NCI-H1436 treated with DMSO at 0.1 percent for 48 hours (cell line): ENCODE data around the gene FBXL7.

Source experiments
- DNase-seq: peaks from one replicate; lab custom pipeline; 2025; lab: John Stamatoyannopoulos, UW

The FBXL7 gene

DNA sequence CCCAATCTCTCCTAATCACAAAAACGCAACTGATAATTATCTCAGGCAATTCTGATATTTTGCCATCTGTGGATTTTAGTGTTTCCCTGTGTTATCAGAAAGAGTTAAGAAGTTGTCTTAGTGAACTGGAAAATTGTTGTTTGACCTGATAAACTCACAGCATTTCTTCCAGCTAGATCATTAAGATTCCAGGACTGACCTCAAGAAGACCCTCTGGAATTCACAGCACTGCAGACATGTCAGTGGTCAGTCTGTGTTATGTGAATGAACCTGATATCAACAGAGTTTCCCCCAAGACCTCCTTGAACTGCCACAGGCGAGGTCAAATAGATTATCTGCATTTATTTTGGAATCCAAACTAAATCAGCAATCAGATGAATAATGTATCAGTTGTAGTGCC is 174.7 kb downstream of the FBXL7 start:
- no peak for DNase-seq

DNA sequence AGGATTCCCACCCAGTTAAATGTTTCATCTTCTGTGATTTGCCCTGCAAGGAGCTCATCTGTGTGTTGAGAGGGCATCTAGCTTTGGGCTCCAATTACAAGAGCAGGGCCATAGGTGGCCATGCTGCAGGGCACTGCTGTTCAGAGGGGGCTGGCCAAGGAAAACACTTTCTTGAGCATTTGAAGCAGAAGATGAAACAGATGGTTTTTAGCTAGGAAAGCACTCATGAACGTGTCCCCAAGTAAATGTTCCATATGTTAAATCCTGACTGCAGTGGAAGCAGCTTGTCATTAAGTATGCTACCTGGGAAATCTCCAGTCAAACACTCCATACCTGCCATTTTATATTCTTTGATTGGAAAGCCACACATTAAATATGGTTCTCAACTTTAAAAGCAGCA is 176.6 kb downstream of the FBXL7 start:
- no peak for DNase-seq

DNA sequence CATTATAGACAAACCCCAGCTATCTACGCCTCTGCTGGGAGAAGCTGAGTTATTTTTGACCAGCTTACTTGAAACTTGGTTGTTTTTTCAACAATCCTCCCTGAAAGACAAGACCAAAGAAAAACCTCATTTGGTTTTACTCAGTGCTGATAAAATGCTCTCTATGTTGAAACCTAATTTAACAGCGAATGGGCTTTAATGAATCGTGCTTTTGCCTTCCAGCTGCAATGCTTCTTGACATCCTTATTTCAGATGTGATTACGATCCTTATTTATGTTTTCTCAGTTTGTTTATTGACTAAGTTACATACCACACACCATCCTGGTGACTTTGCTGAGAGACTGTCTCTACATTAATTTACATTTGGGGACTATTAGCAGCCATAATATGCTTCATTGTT is 179.2 kb downstream of the FBXL7 start:
- no peak for DNase-seq

DNA sequence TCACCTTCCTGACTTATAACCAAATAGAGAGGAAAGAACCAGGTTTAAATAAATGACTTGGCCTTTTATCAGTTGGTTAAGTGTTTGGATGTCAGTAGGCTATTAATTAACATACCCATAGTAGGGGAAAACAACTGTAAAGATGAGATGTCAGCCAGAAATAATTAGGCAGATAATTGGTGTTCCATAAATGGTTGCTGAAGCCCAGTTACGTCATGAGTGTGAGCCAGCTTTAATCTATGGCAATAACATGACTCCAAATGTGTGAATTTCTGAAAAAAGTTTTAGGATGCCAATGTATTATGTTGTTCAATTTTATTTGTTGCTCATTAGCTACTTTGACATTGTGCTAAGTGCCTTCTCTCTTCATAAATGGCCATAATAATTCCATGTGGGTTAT is 180.5 kb downstream of the FBXL7 start:
- DNase-seq, result no peak

DNA sequence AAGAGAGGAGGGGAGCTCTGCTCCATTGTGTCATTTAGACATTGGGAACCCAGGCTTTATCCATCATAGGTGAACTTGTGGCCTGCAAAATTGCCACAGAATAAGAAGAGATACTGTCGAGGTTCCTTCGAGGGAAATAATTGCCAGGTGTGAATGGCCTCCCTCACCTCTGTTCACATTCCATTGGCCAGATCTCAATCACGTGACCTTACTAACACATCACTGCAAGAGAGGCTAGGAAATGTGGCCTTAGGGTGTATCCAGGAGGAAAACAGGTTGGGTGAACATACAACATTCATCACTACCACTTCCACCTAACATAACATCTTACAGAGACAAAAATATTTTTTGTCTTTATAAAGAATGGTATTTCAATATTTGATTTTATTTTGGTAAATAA is 182.1 kb downstream of the FBXL7 start:
- DNase-seq, result no peak

DNA sequence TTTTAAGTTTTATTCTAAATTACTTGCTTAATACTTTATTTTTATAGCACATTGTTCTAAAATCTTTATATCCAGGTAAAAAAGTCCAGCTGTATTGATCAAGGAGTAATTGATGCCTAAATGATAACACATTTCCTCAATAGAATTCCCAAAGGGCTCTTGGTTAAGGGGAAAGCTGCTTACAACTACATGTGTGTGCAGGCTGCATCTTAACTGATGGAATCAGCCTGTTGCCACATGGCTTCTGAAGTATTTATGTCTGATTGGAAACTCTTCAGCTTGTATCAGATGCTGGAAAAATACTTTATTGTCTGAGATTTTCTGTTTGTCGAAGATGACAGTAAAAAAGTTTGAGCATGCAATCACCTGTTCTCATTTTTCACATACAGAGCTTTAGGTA is 182.6 kb downstream of the FBXL7 start:
- no peak for DNase-seq

DNA sequence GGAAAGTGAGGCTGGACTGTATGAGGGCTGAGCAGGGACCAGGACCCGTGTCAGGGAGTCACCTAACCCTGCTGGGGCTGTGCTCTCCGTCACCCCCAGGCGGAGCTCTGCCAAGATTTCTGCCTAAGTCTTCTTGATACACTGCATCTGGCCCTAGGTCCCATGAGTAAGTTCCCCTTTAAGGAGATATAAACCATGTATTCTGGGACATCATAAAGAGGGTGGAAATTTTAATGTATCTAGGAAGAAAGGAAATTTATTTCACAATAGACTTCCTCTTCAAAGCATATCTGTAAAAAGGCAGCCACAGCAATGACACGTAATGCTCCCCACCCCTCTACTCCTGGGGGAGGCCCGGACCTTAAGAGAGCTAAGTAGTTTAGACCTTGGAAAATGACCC is 183.4 kb downstream of the FBXL7 start:
- DNase-seq, result no peak

DNA sequence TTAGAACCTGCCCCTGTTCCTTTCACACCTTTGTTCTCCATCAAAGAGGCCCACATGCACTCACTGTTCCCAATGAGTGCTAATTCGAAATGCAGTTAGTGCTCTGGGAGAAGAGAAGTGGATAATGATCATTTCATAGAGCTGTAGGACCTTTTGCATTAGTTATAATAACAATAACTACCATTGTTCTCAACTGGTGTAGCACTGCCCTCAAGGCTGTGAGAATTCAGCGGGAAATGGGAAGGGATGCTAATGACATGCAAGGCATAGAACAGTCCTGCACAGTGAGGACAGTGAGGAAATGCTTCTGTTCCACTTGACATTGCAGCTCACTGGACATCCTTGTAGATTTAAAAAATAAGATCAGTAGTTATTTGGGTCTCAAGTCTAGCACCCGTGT is 187.4 kb downstream of the FBXL7 start:
- no peak for DNase-seq

DNA sequence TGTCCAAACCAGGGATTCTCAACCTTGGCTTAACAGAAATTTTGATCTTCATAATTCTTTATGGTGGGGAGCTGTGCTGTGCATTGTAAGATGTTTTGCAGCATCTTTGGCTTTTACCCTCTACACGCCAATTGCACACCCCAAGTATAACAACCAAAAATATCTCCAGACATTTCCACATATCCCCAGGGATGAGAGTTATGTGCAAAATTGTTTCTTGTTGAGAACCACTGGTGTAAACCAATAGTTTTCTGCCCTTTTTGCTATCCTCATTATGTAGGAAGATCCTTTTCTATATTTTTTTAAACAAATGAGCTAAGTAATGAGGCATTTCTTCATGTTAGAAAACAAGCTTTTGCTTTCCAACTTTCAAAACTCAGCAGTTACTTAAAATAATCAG is 189.9 kb downstream of the FBXL7 start:
- DNase-seq, result no peak

DNA sequence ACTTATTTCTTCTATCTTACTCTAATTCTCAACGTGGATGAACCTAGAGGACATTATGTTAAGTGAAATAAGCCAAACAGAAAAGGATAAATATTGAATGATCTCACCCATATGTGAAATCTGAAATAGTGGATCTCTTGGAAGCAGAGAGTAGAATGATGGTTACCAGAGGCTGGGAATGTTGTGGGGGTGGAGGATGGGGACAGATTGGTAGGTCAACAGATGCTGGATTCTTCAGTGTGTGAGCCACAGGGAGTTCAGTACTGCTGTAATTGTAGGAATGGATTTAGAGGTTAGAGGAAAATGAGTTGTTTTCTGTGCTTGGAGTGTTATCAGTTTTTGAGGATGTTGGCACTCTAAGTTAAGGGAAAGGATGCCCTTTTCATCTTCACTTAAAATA is 190.6 kb downstream of the FBXL7 start:
- no peak for DNase-seq

DNA sequence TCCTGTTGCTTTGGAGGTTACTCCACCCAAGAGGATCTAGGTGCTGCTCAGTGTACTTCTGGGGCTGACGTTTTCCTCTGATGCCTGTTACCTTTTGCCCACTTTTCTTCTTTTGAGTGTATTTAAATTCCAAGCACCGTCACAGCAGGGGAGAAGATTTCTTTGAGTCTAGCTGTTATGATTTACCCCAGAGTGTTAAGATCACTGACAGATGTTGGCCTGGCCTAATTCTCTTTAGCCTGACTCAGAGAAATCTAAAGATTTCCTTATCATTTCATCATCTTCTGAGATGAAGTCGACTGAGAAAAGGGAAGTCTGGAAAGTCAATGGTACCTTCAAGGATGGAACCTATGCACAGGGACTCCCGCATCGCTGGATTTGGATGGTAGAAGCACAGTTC is 191.5 kb downstream of the FBXL7 start:
- no peak for DNase-seq

DNA sequence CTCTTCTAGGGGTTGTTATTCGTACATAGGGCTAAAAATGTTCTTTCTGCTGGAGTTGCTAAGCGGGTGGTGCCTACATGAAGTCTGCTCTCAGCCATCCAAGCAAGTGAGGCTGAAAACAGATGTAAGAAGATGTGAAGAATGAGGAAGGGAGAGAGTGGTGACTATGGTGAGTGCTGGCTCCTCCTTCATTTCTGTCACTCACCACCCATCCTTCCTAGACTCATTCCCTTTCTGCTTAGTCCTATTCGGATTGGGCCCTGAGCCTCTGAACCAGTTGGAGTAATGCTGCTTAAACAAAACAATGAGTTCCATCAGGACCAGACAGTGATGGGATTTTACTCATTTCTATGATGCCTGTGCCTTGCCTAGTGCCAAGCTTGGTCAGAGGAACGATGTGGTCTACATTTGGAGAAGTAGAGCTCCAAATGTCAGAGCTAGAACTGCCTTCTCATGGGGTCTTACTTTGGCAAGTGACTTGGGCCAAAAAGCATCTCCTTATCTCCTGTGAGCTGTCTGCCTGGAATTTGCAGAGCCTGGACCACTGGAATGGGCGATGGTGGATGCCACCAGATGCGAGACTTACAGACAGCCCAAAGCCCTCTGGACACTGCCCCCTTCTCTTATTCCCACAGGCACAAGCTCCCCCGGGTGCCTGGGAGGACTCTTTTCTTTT is 192.9 kb downstream of the FBXL7 start:
- no peak for DNase-seq

DNA sequence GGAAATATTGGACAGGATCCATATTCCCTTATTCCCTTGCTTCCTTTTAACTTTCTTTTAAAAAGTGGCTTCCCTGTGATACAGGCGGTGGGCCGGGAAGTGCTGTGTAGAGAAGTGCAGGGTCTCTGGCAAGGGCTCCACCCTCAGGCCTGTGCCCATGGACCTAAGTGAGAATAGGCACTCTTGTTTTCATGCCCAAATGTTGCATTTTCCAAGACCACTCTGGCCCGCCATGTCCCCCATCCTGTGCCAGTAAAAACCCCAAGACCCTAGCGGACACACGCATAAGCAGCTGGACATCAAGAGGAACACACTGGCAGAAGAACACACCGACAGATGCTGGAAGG is 193.4 kb downstream of the FBXL7 start:
- DNase-seq, result no peak

DNA sequence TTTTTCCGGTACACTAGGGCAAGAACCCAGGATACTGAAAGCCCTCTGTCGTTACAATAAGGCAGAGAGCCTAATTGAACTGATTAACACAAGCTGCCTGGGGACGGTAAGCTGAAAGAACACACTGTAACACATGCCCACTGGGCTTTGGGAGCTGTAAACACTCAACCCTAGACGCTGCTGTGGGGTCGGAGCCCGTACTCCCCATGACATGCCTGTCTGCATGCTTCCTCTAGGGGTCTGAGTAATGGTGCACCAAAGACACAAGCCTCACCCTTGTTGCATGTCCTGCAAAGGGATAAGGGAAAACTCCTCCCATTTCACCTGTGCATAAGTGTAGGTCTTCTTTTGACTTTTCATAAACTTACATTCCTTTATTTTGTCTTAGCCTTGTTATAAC is 194.0 kb downstream of the FBXL7 start:
- no peak for DNase-seq

DNA sequence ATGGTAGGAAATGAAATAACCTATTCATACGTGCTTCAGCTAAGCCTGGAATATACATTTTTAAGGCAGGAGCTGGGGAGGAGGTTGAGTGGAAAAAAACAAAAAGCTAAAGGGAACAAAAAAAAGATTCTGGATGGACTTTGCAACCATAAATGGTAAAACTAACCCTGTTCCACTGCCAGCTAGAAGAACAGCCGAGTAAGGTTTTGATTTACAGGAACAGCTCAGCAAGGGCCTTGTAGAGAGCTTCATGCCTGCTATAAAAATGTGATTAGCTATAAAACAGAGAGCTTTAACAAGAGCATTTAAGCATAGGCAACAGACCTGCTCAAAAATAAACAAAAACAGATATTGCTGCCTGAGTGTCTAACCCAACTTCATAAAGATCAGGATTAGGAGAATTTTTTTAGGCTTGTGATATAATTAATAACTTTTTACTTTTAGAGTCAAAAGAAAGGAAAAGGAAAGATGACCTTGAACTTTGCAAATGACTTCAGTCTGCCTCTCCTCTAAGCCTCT is 194.8 kb downstream of the FBXL7 start:
- no peak for DNase-seq

DNA sequence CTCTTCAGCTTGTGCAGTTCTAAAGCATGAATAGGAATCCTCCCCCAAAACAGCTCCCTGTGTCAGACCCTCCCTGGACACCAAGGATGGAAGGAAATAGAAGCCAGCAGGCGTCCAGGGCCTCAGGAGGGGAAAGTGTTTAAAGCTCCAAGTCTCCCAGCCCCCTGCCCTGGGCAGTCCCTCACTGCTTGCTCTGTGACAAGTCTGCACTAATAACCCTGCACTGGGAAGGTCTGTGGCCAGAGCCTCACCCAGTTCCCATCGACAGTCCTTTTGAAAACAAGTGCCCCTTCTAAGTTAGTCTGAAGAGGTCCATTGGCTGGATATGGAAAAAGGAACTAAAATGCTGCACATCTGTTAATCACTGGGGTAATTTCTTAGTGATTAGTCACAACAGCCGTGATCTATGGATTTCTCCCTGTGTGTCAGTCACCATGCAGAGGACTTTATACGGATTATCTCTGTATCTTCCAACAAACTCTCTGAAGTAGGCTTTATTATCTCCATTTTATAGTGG is 195.3 kb downstream of the FBXL7 start:
- DNase-seq, result no peak

DNA sequence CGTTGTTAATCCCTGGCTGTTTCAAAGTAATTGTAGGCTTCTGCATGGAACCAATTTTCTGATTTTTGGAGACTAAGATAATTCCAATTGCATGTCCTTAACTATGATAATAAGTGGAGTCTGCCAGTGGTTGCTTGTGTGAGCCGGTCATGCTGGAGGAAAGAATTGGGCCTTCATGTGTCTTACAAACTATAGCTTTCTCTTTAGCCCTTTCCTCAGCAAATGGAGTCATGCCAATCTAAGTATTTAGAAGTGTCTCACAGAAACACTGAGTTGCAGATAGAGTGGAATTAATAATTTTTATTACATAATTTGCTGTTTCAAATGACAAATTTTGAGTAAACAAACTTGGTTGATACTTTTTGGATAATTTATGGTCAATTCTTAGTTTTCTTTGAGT is 200.4 kb downstream of the FBXL7 start:
- DNase-seq, result no peak

DNA sequence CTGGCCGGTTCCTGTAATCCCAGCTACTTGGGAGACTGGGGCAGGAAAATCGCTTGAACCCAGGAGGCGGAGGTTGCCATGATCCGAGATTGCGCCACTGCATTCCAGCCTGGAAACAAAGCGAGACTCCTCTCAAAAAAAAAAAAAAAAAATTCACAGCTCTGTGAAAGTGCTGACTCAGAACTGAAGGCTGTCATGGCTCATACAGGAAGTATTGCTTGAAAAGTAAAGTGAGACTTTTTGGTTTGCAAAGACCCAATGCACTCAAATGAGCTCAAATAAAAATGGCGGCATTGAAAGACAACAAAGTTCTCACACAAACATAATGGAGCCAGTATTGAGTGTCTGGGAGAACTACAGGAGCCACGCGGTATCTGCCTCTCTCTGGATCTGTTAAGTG is 202.1 kb downstream of the FBXL7 start:
- DNase-seq, result no peak

DNA sequence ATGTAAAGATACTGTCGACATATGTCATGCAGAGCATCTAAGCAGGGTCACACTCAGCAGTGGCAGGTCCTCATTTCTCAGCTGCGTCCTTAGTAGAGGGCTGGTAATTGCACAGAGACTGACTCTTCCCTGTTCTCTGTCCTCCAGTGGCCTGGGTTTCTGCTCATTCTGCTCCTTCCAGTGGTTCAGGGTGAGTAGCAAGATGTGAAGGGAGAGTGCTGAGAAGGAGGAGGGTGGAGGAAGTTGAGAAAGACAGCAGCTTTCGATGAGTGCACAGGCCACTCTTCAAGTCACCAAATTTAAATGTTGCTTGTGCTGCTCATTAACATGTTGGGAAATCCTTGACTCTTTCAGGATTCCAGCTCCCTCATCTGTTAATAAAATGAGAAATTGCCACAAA is 203.9 kb downstream of the FBXL7 start:
- no peak for DNase-seq

DNA sequence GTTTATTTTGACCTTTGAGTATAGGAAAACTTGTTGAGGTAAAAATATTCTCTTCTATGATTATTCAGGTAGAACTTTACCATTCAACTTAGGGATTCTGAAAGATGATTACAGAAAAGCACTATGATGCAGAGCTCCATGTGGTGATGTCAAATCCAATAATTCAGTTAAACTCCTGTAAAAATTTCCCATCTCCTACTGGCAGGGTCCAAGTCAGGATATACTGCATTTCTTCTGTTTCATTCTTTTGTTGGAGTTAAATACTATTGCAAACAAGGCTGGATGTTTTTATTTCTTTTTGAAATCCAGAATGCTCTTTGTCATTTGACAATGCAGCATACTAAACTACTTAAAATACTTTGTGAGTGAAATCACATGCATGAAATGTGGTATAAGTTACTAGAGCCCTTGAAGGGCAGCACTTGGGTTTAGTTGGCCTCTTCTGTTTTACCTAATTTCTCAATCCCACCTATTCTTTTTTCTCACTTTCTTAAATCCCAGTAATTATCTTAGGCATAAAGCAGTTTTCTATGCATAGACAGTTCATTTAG is 204.5 kb downstream of the FBXL7 start:
- DNase-seq, result no peak

DNA sequence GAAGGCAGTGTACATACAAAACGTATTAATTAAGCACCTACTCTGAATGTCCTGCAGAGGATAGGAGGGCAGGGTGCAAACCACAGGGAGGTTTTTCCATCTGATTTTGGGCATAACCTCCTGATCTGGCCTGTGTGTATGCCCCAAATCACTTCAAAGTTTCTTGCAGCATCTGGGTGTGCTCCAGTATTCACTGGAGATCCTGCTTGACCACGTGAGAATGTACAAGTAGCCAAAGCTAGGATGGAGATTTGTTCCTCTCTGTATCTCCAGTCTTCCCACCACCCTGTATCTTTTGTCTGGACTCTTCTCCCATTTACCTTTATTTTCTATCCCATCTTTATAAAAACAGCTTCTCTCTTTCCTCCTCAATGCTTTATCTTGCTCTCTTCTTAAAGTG is 207.7 kb downstream of the FBXL7 start:
- no peak for DNase-seq

DNA sequence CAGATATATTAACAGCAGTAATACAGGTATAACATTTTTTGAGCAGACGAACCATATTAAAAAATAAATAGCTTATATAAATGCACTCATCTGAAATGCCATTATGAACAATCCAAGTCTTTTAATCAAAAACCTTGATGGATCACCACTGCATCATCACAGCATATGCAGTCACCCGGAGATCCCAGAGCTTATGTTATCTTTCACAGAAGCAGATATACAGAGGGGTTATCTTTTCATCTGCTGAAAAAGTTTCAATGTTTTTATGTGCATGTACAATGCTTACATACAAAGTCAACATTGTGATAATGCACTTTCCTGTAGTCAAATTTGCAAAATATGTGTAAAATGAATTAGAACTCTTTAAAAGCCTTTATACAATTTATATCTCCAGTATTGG is 211.9 kb downstream of the FBXL7 start:
- no peak for DNase-seq

DNA sequence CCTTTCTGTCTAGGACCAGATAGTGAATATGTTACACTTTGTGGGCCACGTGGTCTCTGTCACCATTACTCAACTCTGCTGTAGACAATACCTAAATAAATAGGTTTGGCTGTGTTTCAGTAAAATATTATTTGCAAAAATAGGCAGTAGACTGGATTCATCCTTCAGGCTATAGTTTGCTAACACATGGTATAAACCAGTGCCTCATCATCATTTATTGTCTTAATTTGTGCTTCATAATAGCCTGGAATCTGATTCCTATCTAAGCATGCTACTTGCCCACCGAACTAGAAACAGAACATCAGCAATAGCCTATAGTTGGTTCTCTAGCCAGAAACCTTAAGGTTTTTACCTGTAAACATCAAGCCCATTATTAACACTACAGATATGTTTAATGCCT is 215.6 kb downstream of the FBXL7 start:
- no peak for DNase-seq

DNA sequence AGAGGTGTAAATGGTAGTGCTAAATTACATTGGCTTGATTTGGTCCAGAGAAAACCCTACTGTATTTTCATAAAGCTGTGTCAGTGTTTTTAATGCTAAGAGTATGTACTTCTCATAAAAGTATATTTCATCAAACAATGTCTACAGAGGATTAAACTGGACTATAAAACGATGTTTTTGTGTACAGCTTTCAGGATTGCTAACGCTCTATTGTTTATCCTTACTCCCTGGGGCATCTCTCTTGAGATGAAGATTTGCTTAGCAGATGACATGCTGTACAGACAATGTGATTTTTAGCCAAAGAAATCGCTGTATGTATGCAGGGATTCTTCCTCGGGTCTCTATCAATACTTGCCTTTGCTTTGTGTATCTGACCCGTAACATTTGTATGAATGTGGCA is 216.0 kb downstream of the FBXL7 start:
- DNase-seq, result no peak
